ENCODE data around the gene ARSG.
"Not testable (repeated sequence)": the region's sequence is repeated elsewhere in the genome, so short reads cannot be mapped to it uniquely, and the experiment has no call there.

The ARSG gene

DNA sequence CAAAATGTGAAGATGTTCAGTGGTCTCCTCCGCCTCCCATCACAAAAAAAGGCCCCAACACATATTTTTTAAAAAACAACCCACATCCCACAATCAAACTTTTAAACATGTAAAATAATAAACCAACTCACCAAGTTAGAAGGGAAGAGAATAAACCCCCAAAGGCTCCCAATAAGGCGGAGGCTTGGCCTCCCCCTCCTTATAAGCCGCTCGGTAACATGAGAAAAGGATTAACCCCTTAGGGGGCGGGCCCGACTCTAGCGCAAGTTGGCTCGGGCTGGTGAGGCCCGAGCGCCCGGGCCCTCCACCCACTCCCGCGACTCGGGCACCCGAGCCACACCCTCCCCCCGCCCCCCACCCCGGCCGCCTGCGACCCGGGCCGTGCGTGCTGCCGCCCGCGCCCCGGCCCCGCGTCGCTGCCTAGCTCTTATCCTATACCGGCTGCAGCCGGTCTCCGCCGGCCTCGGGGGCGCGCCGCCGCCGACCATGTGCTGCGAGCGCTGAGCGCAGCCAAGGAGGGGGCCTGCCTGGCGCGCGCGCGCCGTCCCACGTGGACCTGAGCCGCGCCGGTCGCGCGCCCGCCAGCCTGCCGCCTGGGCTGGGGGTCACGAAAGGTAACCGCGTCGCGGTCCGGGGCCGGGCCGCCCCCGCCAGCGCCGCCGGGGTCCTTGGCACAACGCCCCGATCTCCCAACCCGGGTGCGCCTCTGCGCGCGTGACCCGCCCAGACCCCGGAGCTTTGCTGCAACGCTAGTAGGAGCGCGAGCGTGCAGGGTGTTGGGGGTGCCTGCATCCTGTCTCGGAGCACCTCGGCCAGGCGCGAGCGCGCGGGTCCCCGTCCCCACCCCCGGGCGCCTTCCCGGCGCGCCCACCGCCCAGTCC is at the start of gene ARSG, which contains the start of gene SLC16A6:
TSS of gene ARSG (plus strand) at position 541 of the 881 bp plus-strand sequence. CDS start 15,999 bp downstream, outside the sequence.
TSS of gene SLC16A6 (minus strand) at position 173 of the 881 bp plus-strand sequence. CDS start 12,807 bp downstream, outside the sequence.
- H3K4me3 ChIP-seq (ENCODE audit: low read depth, low read length) = peak within 1 kb of the TSS; percentile 61

DNA sequence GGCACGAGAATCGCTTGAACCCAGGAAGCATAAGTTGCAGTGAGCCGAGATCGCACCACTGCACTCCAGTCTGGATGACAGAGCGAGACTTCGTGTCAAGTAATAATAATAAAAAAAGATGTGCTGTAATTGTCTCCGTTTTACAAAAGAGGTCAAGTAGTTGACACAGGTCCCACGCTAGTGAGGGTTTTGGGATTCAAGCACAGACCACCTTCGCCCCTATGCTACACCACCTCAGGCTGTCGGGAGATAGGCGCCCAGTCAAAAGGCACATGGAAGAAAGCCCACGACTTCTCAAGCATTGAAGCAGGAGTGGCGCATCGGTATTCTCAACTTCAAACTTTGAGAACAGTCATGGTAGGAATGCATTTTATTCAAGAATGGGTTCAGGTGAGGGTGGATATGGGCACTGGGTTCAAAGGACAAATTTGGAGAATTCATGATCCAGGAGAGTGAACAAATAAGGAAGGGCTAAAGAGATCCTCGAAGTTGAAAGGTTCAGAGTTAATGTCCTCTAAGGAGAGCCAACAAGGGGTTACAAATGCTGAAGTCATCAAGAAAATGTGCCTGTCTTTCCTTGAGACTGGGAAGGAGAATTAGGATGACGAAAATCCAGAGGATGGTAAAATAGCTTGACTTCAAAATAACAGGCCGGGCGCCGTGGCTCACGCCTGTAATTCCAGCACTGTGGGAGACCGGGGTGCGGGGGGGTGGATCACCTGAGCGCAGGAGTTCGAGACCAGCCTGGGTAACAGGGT is 44.8 kb upstream of the ARSG start:
- H3K4me3 ChIP-seq (ENCODE audit: low read depth, low read length) = no peak overlapping the region

DNA sequence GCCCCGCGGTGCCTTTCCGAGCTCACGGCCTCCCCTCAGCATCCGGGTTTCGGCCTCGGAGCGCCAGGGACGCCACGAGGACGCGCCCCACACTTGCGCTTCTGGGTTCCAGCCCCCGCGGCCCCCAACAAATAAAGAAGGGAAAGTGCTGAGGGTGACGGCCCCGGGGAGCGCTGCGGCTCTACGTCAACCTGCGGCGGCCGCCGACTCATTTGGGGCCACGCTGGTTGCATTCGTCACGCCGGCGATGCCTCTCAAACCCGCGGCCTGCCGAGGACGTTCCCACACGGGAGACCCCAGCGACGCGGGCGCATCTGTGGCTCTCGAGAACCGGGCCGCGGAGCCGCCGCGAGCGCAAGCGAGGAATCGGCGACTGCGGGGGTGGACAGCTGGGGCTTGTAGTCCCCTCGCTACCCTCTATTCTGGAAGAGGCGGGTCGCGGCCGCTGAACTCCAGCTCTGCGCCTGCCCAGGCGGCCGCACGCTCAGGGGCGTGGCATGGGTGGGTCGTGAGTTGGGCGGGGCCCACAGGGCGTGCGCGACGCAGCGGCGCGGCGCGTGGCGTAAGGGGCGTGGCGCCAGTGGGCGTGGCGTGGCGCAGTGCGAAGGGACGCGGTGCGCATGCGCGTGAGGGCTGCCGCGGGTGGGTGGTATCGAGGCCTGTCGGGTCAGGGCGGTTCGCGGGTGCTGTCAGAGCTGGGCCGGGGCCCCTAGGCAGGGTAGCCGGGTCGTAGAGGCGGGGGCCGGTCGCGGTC is 43.7 kb upstream of the ARSG start, which contains the start of gene AMZ2:
TSS of gene AMZ2 (plus strand) at position 599 of the 754 bp plus-strand sequence. CDS start 2,145 bp downstream, outside the sequence.
- peak within 1 kb of the TSS; percentile 78 for H3K4me3 ChIP-seq (ENCODE audit: low read depth, low read length)

DNA sequence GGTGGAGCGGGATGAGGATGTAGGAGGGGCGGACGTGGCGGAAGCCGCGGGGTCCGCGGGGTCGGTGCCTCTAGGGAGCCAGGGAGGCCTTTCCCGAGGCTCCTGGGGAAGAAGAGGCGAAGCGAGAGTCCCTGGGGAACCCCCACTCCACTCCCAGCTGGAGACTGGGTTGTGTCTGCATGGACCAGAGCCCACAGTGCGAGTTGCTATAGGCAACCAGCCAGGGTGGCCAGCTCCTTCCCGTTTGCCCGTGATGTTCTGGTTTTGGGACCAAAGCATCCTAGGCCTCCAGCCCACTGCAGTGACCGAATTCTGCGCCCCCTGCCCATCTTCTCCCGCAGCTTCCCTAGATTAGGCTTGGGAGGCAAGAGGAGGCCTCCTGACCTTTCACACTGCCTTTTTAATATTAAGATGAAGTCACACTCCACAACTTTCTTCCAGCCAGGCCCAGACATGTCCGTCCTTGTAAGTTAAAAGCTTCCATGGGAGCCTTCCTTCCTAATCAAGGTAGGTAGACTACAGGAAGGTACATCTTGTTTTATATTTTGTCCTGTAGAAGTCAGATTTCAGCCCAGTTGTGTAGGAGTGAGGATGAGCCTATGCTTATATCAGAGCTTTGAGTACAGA is 43.0 kb upstream of the ARSG start:
- H3K4me3 ChIP-seq (ENCODE audit: low read depth, low read length) = peak overlapping the region; percentile 78

DNA sequence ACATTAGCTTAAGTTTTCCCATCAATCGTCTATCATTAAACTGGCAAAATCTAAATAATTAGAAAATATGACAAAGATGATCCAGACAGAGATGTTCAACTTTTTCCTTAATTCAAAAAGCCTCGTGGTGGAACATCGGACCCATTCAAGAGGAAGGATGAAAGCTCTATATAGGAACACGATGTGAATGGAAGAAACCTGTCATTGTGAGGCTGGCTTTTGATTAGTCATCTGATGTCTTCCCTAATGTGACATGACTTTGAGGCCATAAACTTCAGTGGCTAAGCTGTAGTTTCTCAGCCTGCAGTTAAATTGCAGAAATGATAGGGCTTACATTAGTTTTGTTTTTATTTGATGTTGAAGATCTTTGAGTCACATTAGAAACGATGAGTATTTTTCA is 42.4 kb upstream of the ARSG start:
- H3K4me3 ChIP-seq (ENCODE audit: low read depth, low read length) = no peak overlapping the region

DNA sequence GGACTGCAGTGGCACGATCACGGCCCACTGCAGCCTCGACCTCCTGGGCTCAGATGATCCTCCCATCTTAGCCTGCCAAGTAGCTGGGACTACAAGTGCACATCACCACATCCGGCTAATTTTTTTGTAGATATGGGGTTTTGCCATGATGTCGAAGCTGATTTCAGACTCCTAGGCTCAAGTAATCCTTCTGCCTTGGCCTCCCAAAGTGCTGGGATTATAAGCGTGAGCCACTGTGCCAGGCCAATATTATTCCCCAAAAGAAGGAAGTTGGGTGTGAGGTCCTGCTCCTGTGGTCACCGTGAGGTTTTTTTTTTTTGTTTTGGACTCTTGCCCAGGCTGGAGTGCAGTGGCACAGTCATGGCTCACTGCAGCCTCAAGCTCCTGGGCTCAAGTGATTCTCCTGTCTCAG is 41.9 kb upstream of the ARSG start:
- H3K4me3 ChIP-seq (ENCODE audit: low read depth, low read length) = no peak overlapping the region

DNA sequence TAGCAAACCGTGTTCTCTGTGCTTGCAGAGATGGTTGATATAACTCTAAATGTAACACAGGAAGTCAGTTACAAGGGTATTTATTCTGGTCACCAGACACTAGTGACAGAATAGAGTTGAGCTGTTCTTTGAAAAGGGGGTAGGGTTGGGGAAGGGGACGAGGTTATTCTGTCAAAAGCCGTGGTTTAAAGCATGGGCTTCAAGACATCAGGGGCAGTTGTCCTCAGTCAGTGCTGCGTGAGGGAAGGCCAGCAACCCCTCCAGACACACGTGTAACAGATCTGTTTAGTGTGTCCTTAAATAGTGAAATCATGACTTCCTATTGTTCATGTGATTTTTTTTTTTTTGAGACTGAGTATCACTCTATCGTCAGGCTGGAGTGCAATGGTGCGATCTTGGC is 37.9 kb upstream of the ARSG start:
- H3K4me3 ChIP-seq (ENCODE audit: low read depth, low read length) = not testable (repeated sequence)

DNA sequence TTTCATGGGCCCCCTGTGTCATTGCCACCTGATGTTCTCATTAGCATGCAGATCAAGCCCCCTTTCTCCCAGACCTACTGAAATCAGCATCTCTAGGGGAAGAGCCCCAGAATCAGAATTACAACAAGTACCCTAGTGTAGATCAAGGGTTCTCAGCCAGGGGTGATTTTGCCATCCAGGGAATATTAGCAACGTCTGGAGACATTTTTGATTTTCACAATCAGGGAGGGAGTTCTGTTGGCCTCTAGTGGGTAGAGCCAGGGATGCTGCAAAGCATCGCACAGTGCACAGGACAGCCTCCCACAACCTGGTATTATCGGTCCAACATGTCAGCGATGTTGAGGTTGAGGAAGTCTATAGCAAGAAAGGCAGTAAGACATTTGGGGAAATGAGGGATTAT is 36.1 kb upstream of the ARSG start:
- no peak overlapping the region for H3K4me3 ChIP-seq (ENCODE audit: low read depth, low read length)

DNA sequence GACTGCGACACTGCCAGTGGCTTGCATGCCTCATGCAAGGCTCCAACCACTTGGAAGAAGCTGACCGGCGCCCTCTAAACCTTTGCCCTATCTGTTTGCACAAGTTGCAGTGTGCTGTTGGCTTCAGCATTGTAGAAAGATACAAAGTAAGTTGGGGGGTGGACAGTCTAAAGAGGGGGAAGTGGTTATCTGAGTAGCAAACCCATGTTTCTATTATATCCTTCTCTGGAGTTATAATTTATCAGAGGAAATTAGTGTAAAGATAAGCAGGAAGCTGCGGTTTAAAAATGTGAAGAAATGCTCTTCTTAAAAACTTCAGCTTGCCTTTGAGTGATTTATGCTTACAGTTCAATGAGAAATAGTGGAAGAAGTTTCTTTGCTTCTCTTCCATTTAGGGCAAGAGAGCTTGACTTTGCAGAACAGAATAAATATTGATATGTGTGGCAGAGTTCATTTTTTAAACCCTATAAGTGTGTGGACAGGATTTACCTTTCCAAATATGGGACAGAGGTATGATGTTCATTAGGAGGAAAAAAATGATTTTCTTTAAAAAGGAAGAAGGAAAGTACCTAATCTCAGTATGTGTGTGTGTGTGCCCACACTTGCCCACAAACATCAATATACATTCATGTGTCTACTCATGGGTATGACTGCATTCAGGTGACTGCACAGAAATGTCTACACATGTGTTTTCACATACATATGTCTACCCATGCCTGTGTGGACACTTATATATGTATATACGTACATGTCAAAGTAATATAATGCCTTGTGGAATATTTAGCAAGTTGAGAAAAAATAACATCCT is 35.4 kb upstream of the ARSG start:
- no peak overlapping the region for H3K4me3 ChIP-seq (ENCODE audit: low read depth, low read length)

DNA sequence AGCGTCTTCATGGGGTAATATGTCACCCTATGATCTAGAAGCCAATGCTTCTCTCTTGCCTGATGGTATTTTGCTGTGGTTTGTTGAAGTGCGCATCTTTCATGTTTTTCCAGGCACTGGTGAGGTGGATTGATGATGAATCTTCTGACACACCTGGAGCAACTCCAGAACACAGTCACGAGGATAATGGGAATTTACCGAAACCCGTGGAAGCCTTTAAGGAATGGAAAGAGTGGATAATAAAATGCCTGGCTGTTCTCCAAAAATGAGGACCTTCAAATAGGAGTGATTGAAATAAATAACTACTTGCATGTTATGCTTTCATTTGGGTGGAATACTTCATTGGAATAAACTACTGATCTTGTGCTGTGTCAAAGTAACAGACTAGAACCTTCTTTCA is 34.6 kb upstream of the ARSG start:
- H3K4me3 ChIP-seq (ENCODE audit: low read depth, low read length) = not testable (repeated sequence)

DNA sequence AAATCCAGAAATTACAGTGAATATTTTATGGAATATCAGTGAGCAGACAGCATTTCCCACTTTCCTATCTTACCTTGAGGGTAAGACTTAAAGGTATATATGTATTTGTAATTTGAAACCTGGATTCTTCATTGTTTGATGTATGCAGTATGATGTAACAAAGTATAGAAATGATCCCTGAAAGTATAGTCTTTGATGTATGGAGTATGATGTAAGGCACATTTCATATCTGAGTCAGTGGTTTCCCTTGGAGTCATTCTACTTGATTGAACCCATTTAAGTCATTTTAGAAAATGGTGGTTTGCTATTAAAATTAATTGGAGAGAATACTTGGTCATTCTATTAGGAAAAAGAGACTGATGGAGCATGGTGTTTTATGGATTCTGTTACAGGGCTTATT is 33.4 kb upstream of the ARSG start:
- H3K4me3 ChIP-seq (ENCODE audit: low read depth, low read length) = no peak overlapping the region

DNA sequence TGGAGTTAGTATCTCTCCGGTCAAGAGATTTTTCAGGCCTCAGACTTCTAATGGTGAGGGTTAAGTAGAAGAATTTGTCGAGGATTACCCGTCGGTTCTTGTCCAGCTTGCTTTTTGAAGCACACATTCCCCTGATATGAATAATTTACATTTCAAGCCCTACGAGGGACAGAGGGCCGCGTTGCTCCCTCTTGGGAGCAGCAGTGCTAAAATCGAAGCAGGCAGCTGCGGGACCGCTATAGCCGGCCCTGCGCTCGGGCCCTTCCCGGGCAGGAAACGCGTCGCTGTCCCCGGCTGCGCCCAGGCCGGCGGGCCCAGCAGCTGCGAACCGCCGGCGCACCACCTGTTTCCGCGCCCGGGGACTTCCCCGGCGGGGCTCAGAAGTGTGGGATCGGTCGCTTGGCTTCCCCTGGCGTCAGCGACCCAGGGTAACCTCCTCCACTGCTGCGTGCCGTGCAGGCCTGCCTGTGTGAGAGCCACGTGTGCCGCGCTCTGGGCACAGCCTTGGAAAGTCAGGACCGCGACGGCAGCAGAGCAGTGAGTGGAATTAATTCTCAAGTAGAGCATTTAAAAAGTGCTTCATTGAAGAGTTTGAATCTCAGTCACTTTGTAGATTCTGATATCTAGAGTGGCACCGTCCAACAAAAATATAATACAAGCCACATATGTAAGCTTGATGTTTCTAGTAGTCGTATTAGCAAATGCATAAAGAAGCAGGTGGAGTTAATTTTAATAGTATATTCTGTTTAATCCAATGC is 32.2 kb upstream of the ARSG start:
- H3K4me3 ChIP-seq (ENCODE audit: low read depth, low read length) = not testable (repeated sequence)

DNA sequence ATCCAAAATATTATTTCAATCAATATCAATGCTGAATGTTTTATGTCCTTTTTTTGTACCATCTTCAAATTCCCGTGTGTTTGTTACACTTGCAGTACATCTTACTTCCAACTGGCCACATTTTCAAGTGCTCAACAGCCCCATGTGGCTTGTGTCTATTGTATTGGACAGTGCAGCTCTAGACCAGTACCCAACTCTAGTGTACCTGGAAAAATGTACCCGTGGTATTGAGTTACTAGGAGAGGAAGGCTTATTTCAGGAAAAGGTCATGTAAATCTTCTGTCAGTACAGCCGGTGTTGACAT is 31.7 kb upstream of the ARSG start:
- not testable (repeated sequence) for H3K4me3 ChIP-seq (ENCODE audit: low read depth, low read length)

DNA sequence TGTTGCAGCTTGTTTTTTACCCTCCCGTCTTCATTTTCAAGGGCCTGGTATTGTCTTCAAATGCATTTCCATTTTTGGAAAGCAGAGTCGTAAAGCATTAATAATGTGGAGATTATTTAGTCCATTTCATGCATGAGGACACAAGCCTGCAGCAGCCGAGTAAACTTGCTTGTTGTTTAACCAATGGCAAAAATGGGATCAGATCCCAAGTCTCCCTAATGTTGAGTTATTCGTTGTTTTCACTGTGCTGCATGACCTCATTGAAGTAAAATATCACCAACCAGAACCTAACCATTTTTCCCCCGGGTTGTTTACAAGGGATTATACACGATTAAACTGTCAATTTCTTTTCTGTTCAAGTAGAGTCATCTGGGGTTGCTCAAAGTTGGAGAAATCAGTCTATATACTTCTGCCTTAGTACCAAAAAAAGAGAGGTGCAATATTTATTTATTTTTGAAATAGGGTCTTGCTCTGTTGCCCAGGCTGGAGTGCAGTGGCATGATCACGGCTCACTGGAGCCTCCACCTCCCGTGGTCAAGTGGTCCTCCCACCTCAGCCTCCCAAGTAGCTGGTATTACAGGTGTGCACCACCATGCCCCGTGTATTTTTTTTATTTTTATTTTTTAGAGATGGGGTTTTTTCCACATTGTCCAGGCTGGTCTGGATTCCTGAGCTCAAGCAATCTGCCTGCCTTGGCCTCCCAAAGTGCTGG is 31.1 kb upstream of the ARSG start:
- no peak overlapping the region for H3K4me3 ChIP-seq (ENCODE audit: low read depth, low read length)

DNA sequence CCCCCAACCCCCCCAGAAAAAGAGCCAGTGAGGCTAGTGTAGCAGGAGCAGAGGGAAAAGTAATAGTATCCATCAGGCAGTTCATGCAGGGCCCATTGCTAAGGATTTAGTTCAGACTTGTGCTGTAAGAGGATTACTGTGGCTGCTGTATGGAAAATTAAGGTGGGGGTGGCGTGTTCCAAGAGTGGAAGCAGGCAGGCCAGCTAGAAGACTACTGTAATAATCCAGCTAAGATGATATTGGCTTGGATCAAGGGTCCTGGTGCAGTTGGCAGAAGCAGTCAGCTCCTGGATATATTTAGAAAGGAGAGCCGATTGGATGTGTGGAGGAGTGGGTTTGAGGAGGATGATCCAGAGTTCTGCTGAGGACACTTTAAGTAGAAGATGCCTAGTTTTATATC is 28.8 kb upstream of the ARSG start:
- H3K4me3 ChIP-seq (ENCODE audit: low read depth, low read length) = not testable (repeated sequence)

DNA sequence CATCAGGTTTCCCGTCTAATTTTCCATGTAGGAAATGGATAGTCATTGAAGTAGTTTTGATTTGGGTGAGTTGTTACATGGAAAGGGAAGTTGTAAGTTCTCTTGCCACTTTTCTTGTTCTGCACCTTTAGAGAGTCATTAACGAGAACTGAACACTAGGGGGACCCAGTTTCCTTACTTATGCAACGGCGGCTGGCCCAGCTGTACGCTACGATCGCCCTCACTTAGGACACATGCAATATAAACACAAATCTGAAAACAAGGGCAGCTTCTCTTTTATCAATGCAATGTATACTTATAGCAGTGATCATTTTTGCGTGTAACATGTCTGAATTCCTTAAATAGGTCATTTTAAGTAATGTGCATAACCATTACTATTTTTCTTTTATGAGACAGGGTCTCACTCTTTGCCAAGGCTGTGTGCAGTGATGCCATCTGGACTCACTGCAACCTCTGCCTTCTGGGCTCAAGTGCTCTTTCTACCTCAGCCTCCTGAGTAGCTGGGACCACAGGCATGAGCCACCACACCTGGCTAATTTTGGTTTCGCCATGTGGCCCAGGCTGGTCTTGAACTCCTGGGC is 28.1 kb upstream of the ARSG start:
- H3K4me3 ChIP-seq (ENCODE audit: low read depth, low read length) = not testable (repeated sequence)

DNA sequence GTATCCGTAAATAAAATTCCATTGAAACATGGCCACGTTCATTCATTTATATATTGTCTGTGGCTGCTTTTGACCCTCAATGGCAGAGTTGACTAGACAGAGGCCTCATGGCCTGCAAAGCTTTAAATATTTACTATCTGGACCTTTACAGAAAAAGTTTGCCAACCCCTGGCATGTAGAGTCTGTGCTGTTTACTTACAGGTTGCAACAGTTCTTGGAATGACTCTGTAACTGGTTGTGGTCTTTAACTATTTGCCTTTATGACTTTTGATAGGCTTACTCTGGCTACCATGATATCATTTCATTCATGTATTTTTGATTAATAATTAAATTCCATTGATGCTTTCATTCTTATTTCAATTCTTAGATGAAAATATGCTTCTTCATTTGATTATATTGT is 25.5 kb upstream of the ARSG start:
- H3K4me3 ChIP-seq (ENCODE audit: low read depth, low read length) = not testable (repeated sequence)

DNA sequence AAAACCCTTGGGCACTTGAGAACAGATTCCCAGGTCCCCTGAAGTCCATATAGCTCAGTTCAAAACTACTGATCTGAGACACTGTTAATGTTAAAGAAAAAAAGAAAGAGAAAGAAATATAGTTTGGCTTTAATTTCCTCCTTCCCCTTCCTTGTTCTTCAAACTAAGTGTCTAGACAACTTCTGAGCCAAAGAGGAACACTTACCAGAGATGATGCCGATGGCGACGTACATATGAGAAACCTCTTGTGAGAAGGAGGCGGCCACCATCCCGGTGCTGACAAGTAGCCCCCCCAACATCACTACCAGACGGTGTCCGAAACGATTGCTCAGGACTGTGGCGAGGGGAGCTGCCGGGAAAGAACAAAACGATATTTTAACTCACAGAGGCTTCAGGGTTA is 17.6 kb upstream of the ARSG start:
- H3K4me3 ChIP-seq (ENCODE audit: low read depth, low read length) = no peak overlapping the region

Measured in iPS-11a (cell line).